DOHH2 (cell line): Measurements from ENCODE around the gene DZIP3.

Experiments used
- EZH2phosphoT487 ChIP-seq: fragments of 200-600 bp; sonication (generic); IDR thresholded peaks from 2 replicates; pipeline ENCODE4 v1.6.1; 2017; ENCODE audit warnings: borderline replicate concordance, mild to moderate bottlenecking, antibody characterized with exemption, low read length, moderate library complexity, mixed read lengths
- TF ChIP-seq, protein P1 (sequence below): fragments of 200-600 bp; sonication (generic); IDR thresholded peaks from one replicate; pipeline ENCODE4 v1.5.1; 2014; ENCODE audit warnings: antibody characterized with exemption, mild to moderate bottlenecking, low read depth, low read length; ENCODE audit not compliant: poor library complexity, severe bottlenecking

DNA sequence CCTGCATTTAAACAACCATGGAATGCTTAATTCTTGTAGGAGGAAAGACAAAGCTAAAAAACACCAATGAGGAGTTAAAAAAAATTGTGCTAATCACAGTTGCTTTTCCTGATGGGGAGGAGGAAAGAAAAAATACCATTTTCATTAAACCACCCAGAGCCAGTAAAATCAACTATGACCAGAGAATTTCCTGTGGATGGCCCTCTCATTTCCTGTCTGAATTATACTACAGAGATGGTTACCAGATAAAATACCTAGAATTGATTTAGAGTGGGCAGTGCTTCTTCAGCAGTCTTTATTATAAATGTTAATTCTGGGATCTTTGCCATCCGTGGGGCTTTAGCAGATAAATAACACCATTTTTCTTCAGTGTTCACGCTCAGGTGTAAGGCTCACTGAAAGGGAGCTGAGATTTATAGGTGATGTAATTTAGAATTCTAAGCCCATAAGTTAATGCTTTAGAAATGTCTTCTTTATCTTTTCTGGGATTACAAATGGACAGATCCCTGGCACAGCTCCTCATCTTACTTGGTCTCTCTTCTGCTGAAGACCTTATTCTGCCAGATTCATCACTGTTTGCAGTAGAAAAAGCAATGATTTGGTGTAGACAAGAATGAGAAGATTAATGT is 129.8 kb downstream of the DZIP3 start:
- TF ChIP-seq, protein P1, sequence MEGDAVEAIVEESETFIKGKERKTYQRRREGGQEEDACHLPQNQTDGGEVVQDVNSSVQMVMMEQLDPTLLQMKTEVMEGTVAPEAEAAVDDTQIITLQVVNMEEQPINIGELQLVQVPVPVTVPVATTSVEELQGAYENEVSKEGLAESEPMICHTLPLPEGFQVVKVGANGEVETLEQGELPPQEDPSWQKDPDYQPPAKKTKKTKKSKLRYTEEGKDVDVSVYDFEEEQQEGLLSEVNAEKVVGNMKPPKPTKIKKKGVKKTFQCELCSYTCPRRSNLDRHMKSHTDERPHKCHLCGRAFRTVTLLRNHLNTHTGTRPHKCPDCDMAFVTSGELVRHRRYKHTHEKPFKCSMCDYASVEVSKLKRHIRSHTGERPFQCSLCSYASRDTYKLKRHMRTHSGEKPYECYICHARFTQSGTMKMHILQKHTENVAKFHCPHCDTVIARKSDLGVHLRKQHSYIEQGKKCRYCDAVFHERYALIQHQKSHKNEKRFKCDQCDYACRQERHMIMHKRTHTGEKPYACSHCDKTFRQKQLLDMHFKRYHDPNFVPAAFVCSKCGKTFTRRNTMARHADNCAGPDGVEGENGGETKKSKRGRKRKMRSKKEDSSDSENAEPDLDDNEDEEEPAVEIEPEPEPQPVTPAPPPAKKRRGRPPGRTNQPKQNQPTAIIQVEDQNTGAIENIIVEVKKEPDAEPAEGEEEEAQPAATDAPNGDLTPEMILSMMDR = no peak
- no peak for TF ChIP-seq EZH2phosphoT487
